CD4-positive, alpha-beta T cell (primary cell): ENCODE results near the gene DCP1A. TPM values are rescaled to one million over a fixed set of nuclear protein-coding genes. Genes with fewer than 3 reads are reported as not detected.

ENCODE experiments used
- ATAC-seq: fragments of 200-7000 bp; cut with Tn5 transposase; one replicate; pipeline ENCODE4 v1.10.0; 2022; ENCODE audit warnings: mild to moderate bottlenecking; ENCODE audit not compliant: poor library complexity
- CTCF ChIA-PET: fragments of 350-600 bp; sonication (Branson Sonifier 250); formaldehyde crosslinking; loops from one replicate; lab custom pipeline; 2021; ENCODE audit warnings: antibody characterized with exemption, inconsistent platforms; lab: Charles Lee
- POLR2A ChIA-PET: fragments of 350-600 bp; sonication (Branson Sonifier 250); formaldehyde crosslinking; loops from one replicate; lab custom pipeline; 2021; ENCODE audit warnings: antibody characterized with exemption, inconsistent platforms; lab: Charles Lee
- DNase-seq, 14 experiments: peaks; one replicate each; pipeline ENCODE4 v3.0.0-alpha.2; 2013 to 2020; ENCODE audit warnings: mixed read lengths in 2 of 14
- H3K27ac ChIP-seq, 2 donors: one replicate each; pipeline versions ENCODE4 v1.5.1 to v1.7.0; 2013; ENCODE audit warnings: low read length in 2 of 2, low read depth in 1 of 2, mild to moderate bottlenecking in 1 of 2
- H3K27me3 ChIP-seq, 2 experiments: 1 replicate in 1 of 2; 2 replicates in 1 of 2; pipeline versions ENCODE4 v1.6.1 to v1.7.0; 2013; ENCODE audit warnings: low read length in 2 of 2, control low read depth in 1 of 2, mild to moderate bottlenecking in 1 of 2, moderate library complexity in 1 of 2; ENCODE audit not compliant: insufficient read depth in 2 of 2, control insufficient read depth in 1 of 2
- H3K36me3 ChIP-seq: one replicate; pipeline ENCODE4 v1.6.1; 2013; ENCODE audit warnings: low read length, control low read depth; ENCODE audit not compliant: insufficient read depth
- H3K4me1 ChIP-seq: one replicate; pipeline ENCODE4 v1.6.1; 2013; ENCODE audit warnings: low read length, control low read depth; ENCODE audit not compliant: insufficient read depth
- H3K4me3 ChIP-seq: one replicate; pipeline ENCODE4 v1.5.1; 2013; ENCODE audit warnings: mild to moderate bottlenecking, low read length, moderate library complexity
- H3K9me3 ChIP-seq, 2 experiments: 1 replicate in 1 of 2; 2 replicates in 1 of 2; pipeline versions ENCODE4 v1.6.1 to v1.7.0; 2013; ENCODE audit warnings: low read length in 2 of 2, mild to moderate bottlenecking in 2 of 2, control low read depth in 1 of 2, moderate library complexity in 1 of 2; ENCODE audit not compliant: control insufficient read depth in 1 of 2, insufficient read depth in 1 of 2
- H3K27ac Mint-ChIP-seq: one replicate; pipeline ENCODE4 v1.8.0; 2020; ENCODE audit warnings: mixed read lengths
- H3K27me3 Mint-ChIP-seq: one replicate; pipeline ENCODE4 v1.8.0; 2021; ENCODE audit warnings: mixed read lengths
- H3K36me3 Mint-ChIP-seq: one replicate; pipeline ENCODE4 v1.8.0; 2021; ENCODE audit warnings: low read depth, mixed read lengths
- H3K4me1 Mint-ChIP-seq: one replicate; pipeline ENCODE4 v1.8.0; 2021; ENCODE audit warnings: low read depth, mixed read lengths
- H3K4me3 Mint-ChIP-seq: one replicate; pipeline ENCODE4 v1.8.0; 2020; ENCODE audit warnings: mild to moderate bottlenecking, mixed read lengths
- H3K9me3 Mint-ChIP-seq: one replicate; pipeline ENCODE4 v1.8.0; 2020; ENCODE audit warnings: mixed read lengths
- intact Hi-C, 2 experiments: fragments of 100-400 bp; cut with DNase I in 1 of 2; cut with micrococcal nuclease in 1 of 2; formaldehyde crosslinking; loops; one replicate each; pipeline versions ENCODE4 v1.15.1 to v1.9.0; 2023 to 2025; cut with DNase I, micrococcal nuclease
- total RNA-seq, 174 experiments: library from RNA in 2 of 174; stranded (reverse) in 2 of 174; gene quantifications; one replicate each; pipeline ENCODE4 v1.2.3 and lab custom pipeline; 2021 to 2026
- TF ChIP-seq, protein P1 (sequence below): fragments of 200-600 bp; IDR thresholded peaks from one replicate; pipeline ENCODE4 v1.8.0; 2022; ENCODE audit warnings: antibody characterized with exemption, mild to moderate bottlenecking

Gene DCP1A
- total RNA-seq, 2 experiments from 2014 or later, result 58.9 to 60.1 TPM

DNA sequence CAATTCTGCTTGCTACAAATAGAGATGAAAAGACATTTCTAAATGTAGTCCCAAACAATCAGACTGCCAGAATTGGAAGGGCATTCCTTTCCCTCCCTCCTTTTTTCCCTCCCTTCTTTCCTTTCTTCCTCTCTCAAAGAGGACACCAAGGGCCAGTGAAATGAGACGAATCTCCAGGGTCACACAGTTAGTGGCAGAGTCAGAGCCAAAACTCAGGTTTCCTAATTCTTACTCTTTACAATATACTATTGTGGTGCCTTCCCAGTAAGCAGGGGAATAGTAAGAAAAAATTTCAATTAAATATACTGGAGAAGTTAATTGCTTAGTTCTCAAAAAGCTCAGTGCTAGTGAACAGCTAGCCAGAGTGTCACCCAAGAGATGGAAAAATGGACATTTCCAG, 33.0 kb upstream of the DCP1A start:
- Mint-ChIP-seq H3K27me3 (peaks cover 31% of the 10 kb centered on the region), H3K9me3 (no peaks in the 10 kb centered on the region), H3K4me1 (no peaks in the 10 kb centered on the region), H3K36me3 (no peaks in the 10 kb centered on the region), H3K4me3 (no peak overlapping the region), H3K27ac (no peak overlapping the region)
- DNase-seq (no peak), ATAC-seq (no peak)
- Histone ChIP-seq H3K4me1 (no peaks in the 10 kb centered on the region), H3K27me3 (peaks cover 0 to 6% of the 10 kb centered on the region in 2 experiments), H3K9me3 (no peaks in the 10 kb centered on the region), H3K36me3 (no peaks in the 10 kb centered on the region), H3K4me3 (no peak overlapping the region), H3K27ac (no peak overlapping the region)
- ChIA-PET POLR2A (no interaction called here), CTCF (no interaction called here)
- intact Hi-C loops, result no loop called here
- TF ChIP-seq, protein P1, sequence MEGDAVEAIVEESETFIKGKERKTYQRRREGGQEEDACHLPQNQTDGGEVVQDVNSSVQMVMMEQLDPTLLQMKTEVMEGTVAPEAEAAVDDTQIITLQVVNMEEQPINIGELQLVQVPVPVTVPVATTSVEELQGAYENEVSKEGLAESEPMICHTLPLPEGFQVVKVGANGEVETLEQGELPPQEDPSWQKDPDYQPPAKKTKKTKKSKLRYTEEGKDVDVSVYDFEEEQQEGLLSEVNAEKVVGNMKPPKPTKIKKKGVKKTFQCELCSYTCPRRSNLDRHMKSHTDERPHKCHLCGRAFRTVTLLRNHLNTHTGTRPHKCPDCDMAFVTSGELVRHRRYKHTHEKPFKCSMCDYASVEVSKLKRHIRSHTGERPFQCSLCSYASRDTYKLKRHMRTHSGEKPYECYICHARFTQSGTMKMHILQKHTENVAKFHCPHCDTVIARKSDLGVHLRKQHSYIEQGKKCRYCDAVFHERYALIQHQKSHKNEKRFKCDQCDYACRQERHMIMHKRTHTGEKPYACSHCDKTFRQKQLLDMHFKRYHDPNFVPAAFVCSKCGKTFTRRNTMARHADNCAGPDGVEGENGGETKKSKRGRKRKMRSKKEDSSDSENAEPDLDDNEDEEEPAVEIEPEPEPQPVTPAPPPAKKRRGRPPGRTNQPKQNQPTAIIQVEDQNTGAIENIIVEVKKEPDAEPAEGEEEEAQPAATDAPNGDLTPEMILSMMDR, result no peak

DNA sequence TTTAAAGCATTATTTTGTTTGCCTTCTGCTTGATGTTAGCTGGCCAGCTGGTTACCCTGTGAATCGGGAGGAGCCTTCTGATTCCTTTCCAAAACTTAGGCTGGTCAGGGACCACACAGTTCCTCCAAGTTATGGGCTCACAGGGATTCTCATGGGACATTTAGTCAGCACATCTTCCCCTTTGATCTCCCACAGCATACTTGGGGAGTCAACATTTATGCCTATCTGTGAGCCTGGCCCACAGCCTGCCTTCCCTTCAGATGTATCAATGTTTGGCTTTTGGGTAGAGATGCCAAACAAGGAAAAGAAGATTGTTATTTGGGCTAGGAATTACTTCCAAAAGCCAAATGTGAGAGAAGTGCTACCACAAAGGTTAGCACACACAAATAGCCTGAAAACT, 32.6 kb upstream of the DCP1A start:
- peaks cover 0 to 6% of the 10 kb centered on the region in 2 experiments for H3K27me3 ChIP-seq
- ChIA-PET POLR2A (no interaction called here), CTCF (no interaction called here)
- Mint-ChIP-seq H3K27ac (no peak overlapping the region), H3K36me3 (no peaks in the 10 kb centered on the region), H3K9me3 (no peaks in the 10 kb centered on the region), H3K4me3 (no peak overlapping the region), H3K27me3 (peaks cover 34% of the 10 kb centered on the region), H3K4me1 (no peaks in the 10 kb centered on the region)
- no peak for DNase-seq
- no peak overlapping the region for H3K27ac ChIP-seq
- ATAC-seq, result no peak
- H3K9me3 ChIP-seq, result no peaks in the 10 kb centered on the region
- TF ChIP-seq, protein P1, result no peak
- H3K4me1 ChIP-seq, result no peaks in the 10 kb centered on the region
- no peak overlapping the region for H3K4me3 ChIP-seq
- intact Hi-C loops, result loop anchor here in 1 of 2 experiments (10.0 kb wide), 1 partner anchor 335 kb away; no protein-coding TSS in a partner anchor
- no peaks in the 10 kb centered on the region for H3K36me3 ChIP-seq

DNA sequence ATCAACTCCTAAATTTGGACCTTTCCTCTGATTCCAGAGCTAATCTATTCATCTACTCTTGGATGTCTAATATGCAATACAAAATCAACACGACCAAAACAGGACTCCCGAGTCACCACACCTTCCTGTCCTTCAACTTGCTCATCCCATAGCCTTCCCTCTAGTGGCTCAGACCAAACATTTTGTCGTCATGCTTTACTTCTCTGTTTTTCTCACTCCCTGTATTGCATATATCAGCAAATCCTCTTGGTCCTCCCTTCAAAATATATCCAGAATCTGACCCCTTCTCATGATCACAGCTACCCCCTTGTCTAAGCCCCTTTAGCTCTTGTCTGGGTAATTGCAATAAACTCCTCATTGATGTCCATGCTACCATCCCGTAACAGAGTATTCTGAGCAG, 30.5 kb upstream of the DCP1A start:
- Mint-ChIP-seq H3K4me1 (no peaks in the 10 kb centered on the region), H3K4me3 (no peak overlapping the region), H3K27me3 (peaks cover 50% of the 10 kb centered on the region), H3K36me3 (no peaks in the 10 kb centered on the region), H3K27ac (no peak overlapping the region), H3K9me3 (no peaks in the 10 kb centered on the region)
- intact Hi-C loops, result loop anchor here in 1 of 2 experiments (10.0 kb wide), 1 partner anchor 337 kb away; no protein-coding TSS in a partner anchor
- DNase-seq, result no peak
- H3K9me3 ChIP-seq, result no peaks in the 10 kb centered on the region
- CTCF ChIA-PET, result no interaction called here
- H3K27me3 ChIP-seq, result peaks cover 0 to 6% of the 10 kb centered on the region in 2 experiments
- H3K36me3 ChIP-seq, result no peaks in the 10 kb centered on the region
- POLR2A ChIA-PET, result no interaction called here
- ATAC-seq, result no peak
- no peak overlapping the region for H3K4me3 ChIP-seq
- H3K4me1 ChIP-seq, result no peaks in the 10 kb centered on the region
- H3K27ac ChIP-seq, result no peak overlapping the region
- TF ChIP-seq, protein P1, result no peak
